IMR-90 (cell line): Measurements from ENCODE around the gene NDUFA1. TPM values are rescaled to one million over a fixed set of nuclear protein-coding genes. Genes with fewer than 3 reads are reported as not detected.
A peak's percentile ranks its signal among the peaks of the same experiment; 100 is the strongest.

ENCODE experiments used
- ATAC-seq: fragments of 200-7000 bp; cut with Tn5 transposase; 2 replicates; pipeline ENCODE4 v1.9.1; 2020; ENCODE audit warnings: low read depth, mild to moderate bottlenecking, moderate library complexity
- BruUV-seq: library from RNA; stranded (reverse); fragments of 400-500 nt; replicated peaks from 2 replicates; lab custom pipeline; 2021; lab: Mats Ljungman, UMichigan
- CTCF ChIA-PET: fragments of 300-600 bp; formaldehyde crosslinking; extraction: SDS; loops from one replicate; lab custom pipeline; 2021; ENCODE audit warnings: antibody characterized with exemption; lab: Yijun Ruan, JAX
- POLR2A ChIA-PET: fragments of 300-600 bp; sonication (Branson Sonifier 250); formaldehyde crosslinking; loops from one replicate; lab custom pipeline; 2022; ENCODE audit warnings: antibody characterized with exemption; ENCODE audit not compliant: unreplicated experiment; lab: Charles Lee
- DNase-seq: peaks from one replicate; pipeline ENCODE4 v3.0.0; 2013
- H2AFZ ChIP-seq: replicated peaks from 2 replicates; pipeline ENCODE3; 2013; ENCODE audit warnings: low read length, mild to moderate bottlenecking; ENCODE audit not compliant: poor library complexity
- H2AK5ac ChIP-seq: 2 replicates; pipeline ENCODE4 v1.6.1; 2013; ENCODE audit warnings: low read depth, low read length, inconsistent platforms
- H2AK9ac ChIP-seq: replicated peaks from 2 replicates; pipeline ENCODE3; 2013; ENCODE audit warnings: mild to moderate bottlenecking, low read depth, low read length, moderate library complexity; ENCODE audit not compliant: poor library complexity
- H2BK120ac ChIP-seq: 2 replicates; pipeline ENCODE4 v1.6.1; 2013; ENCODE audit warnings: low read depth, low read length, inconsistent platforms
- H2BK15ac ChIP-seq: 3 replicates; pipeline ENCODE4 v1.6.1; 2013; ENCODE audit warnings: low read depth, low read length, inconsistent platforms
- H2BK20ac ChIP-seq: 2 replicates; pipeline ENCODE4 v1.6.1; 2013; ENCODE audit warnings: low read depth, mild to moderate bottlenecking, inconsistent platforms, low read length, moderate library complexity
- H2BK5ac ChIP-seq: 2 replicates; pipeline ENCODE4 v1.6.1; 2013; ENCODE audit warnings: mild to moderate bottlenecking, low read depth, low read length, inconsistent platforms; ENCODE audit not compliant: poor library complexity, severe bottlenecking
- H3K14ac ChIP-seq: replicated peaks from 2 replicates; pipeline ENCODE4 v1.6.1; 2013; ENCODE audit warnings: low read depth, low read length, inconsistent platforms
- H3K18ac ChIP-seq: 2 replicates; pipeline ENCODE4 v1.6.1; 2013; ENCODE audit warnings: low read depth, low read length, control low read depth
- H3K23ac ChIP-seq: 2 replicates; pipeline ENCODE4 v1.6.1; 2013; ENCODE audit warnings: low read depth, low read length, inconsistent platforms
- H3K27ac ChIP-seq: 2 replicates; pipeline ENCODE4 v1.5.1; 2013; ENCODE audit warnings: mild to moderate bottlenecking, control low read depth, low read length; ENCODE audit not compliant: insufficient read depth
- H3K27me3 ChIP-seq: 2 replicates; pipeline ENCODE4 v1.6.1; 2013; ENCODE audit warnings: low read length; ENCODE audit not compliant: control insufficient read depth, insufficient read depth
- H3K36me3 ChIP-seq: 2 replicates; pipeline ENCODE4 v1.6.1; 2013; ENCODE audit warnings: low read length, mixed read lengths; ENCODE audit not compliant: control insufficient read depth, insufficient read depth
- H3K4ac ChIP-seq: 2 replicates; pipeline ENCODE4 v1.6.1; 2013; ENCODE audit warnings: low read depth, low read length, inconsistent platforms
- H3K4me1 ChIP-seq: 2 replicates; pipeline ENCODE4 v1.6.1; 2013; ENCODE audit warnings: low read length, mixed read lengths; ENCODE audit not compliant: control insufficient read depth, insufficient read depth
- H3K4me2 ChIP-seq: 2 replicates; pipeline ENCODE4 v1.6.1; 2013; ENCODE audit warnings: low read depth, mild to moderate bottlenecking, control low read depth, low read length, moderate library complexity
- H3K4me3 ChIP-seq: 2 replicates; pipeline ENCODE4 v1.5.1; 2013; ENCODE audit warnings: low read depth, mild to moderate bottlenecking, control low read depth, low read length, moderate library complexity; ENCODE audit not compliant: insufficient read depth
- H3K56ac ChIP-seq: 2 replicates; pipeline ENCODE4 v1.6.1; 2013; ENCODE audit warnings: low read length, inconsistent platforms; ENCODE audit not compliant: insufficient read depth; ENCODE audit errors: extremely low read depth
- H3K79me1 ChIP-seq, 2 experiments: 2 replicates each; pipeline ENCODE4 v1.6.1; 2013; ENCODE audit warnings: low read length in 2 of 2, inconsistent platforms in 1 of 2, low read depth in 1 of 2
- H3K9ac ChIP-seq: 2 replicates; pipeline ENCODE4 v1.6.1; 2013; ENCODE audit warnings: low read depth, low read length, control low read depth
- H3K9me1 ChIP-seq: 2 replicates; pipeline ENCODE4 v1.6.1; 2013; ENCODE audit warnings: low read length, inconsistent platforms; ENCODE audit not compliant: insufficient read depth
- H3K9me3 ChIP-seq: 2 replicates; pipeline ENCODE4 v1.6.1; 2013; ENCODE audit warnings: low read length; ENCODE audit not compliant: control insufficient read depth, insufficient read depth
- H4K20me1 ChIP-seq: 2 replicates; pipeline ENCODE4 v1.6.1; 2013; ENCODE audit warnings: low read length, inconsistent platforms; ENCODE audit not compliant: insufficient read depth
- H4K5ac ChIP-seq: 2 replicates; pipeline ENCODE4 v1.6.1; 2013; ENCODE audit warnings: mild to moderate bottlenecking, low read depth, low read length, control low read depth
- H4K8ac ChIP-seq, 2 experiments: 2 replicates each; pipeline ENCODE4 v1.6.1; 2013; ENCODE audit warnings: low read depth in 2 of 2, low read length in 2 of 2, control low read depth in 1 of 2, inconsistent platforms in 1 of 2
- H4K91ac ChIP-seq: 2 replicates; pipeline ENCODE4 v1.6.1; 2013; ENCODE audit warnings: low read depth, low read length, inconsistent platforms; ENCODE audit not compliant: insufficient read depth
- CTCF ChIP-seq: conservative IDR thresholded peaks from 2 replicates; pipeline ENCODE4 v1.5.1; 2012; ENCODE audit warnings: mild to moderate bottlenecking, low read depth, low read length, improper control_type of control experiment
- WGBS, 2 experiments: methylation state at CpG; one replicate each; pipeline versions ENCODE4 v1.1.5 to v1.1.7; 2013; ENCODE audit warnings: missing lambda C conversion rate in 2 of 2; ENCODE audit not compliant: insufficient read length in 1 of 2; ENCODE audit errors: extremely low coverage in 2 of 2; 5-methylcytosine and 5-hydroxymethylcytosine counted together
- dilution Hi-C: fragments of 300-500 bp; cut with HindIII; formaldehyde crosslinking; loops from one replicate; pipeline ENCODE4 v1.14.3; 2018; ENCODE audit warnings: low sequenced_read_pairs; ENCODE audit not compliant: unreplicated experiment
- in situ Hi-C: fragments of 300-500 bp; cut with MboI; formaldehyde crosslinking; loops from 3 replicates; pipeline ENCODE4 v1.14.3; 2019; ENCODE audit warnings: low sequenced_read_pairs, inconsistent platforms, mixed read lengths
- intact Hi-C: fragments of 100-400 bp; cut with micrococcal nuclease; formaldehyde crosslinking; loops from 2 replicates; pipeline ENCODE4 v1.10.0; 2022
- polyA plus RNA-seq, 3 experiments: library from polyadenylated mRNA; depleted of rRNA; stranded (reverse); fragments of >200 nt; gene quantifications; 2 replicates each; pipeline ENCODE4 v1.2.3, GENCODE V29; 2012; ENCODE audit warnings: low replicate concordance in 1 of 3
- total RNA-seq: library from RNA; depleted of rRNA; stranded (reverse); fragments of >200 nt; gene quantifications from 2 replicates; pipeline ENCODE4 v1.2.3, GENCODE V29; 2012

NDUFA1 gene
- total and polyA plus RNA-seq, 2 of the 4 experiments (the other 2 are of a cell fraction), result 12.5 to 90.1 TPM

DNA sequence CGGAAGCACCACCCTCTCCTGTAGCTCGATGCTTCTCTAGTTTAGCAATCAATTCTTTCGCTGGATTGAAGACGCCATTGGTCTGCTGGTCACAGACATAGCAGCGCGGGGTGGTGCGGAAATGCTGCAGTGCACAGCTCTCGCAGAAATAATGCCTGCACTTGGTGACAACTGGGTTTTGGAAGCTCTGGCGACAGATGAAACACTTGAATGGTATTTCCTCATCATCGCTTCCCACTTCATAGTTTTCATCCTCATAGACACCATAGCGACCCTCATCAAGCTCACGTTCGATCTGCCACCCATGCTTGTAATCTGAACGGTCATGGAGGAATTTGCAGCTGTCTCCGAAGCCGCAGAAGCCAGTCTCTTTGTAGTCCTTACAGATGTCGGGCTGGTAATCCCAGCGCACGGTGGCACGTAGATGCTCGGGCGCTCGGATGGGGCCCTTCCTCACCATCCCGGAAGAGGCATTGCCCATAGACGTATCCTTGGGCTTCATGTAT lies 953 bp upstream of the NDUFA1 start:
- H4K8ac ChIP-seq, result peak overlapping the region; percentile 72; a peak in 3 of 4 replicates
- H3K27ac ChIP-seq, result peak overlapping the region; percentile 81
- H3K79me1 ChIP-seq, result peaks cover 0 to 11% of the 10 kb centered on the region in 2 experiments; a peak in 3 of 4 replicates
- ATAC-seq (peak; percentile 48), DNase-seq (peak; percentile 23)
- POLR2A ChIA-PET, result interaction anchor here (1.0 to 1.1 kb wide), 2 partner anchors 9 to 18 kb away, joined by 3 read pairs; partner anchors contain the start of gene UPF3B
- no peak overlapping the region for H2BK15ac ChIP-seq
- intact Hi-C loops, result loop anchor here (2.0 to 5.0 kb wide), 2 partner anchors 80 to 263 kb away; partner anchors contain the start of genes NKRF and RPL39
- H2AK5ac ChIP-seq, result peak overlapping the region; percentile 40; the same call in 1 of the 2 replicates
- no peaks in the 10 kb centered on the region for H3K4me1 ChIP-seq
- H3K56ac ChIP-seq, result peak overlapping the region; percentile 75
- H3K23ac ChIP-seq, result peak overlapping the region; percentile 46
- H3K4me3 ChIP-seq, result peak overlapping the region; percentile 89
- dilution Hi-C loops, result no loop called here
- peak overlapping the region; percentile 87 for H3K9ac ChIP-seq
- H3K4me2 ChIP-seq, result peak overlapping the region; percentile 89
- peak overlapping the region; percentile 67 for H4K5ac ChIP-seq
- peak overlapping the region; percentile 76 for H3K4ac ChIP-seq
- H3K9me1 ChIP-seq, result no peaks in the 10 kb centered on the region
- CTCF ChIA-PET, result interaction anchor here (1.3 kb wide), 1 partner anchor 10 kb away, joined by 4 read pairs; no protein-coding TSS in a partner anchor
- peak overlapping the region; percentile 72; the same call in 1 of the 2 replicates for H3K18ac ChIP-seq
- H3K9me3 ChIP-seq, result no peaks in the 10 kb centered on the region
- BruUV-seq, result TSS peak; percentile 83
- H4K20me1 ChIP-seq, result peaks cover 3% of the 10 kb centered on the region; the same call in 1 of the 2 replicates
- TF ChIP-seq CTCF, result no peak
- H2BK20ac ChIP-seq, result no peak overlapping the region
- peak overlapping the region; percentile 43 for H3K14ac ChIP-seq
- H2AFZ ChIP-seq, result peak overlapping the region; percentile 94
- in situ Hi-C loops, result no loop called here
- no peaks in the 10 kb centered on the region for H3K27me3 ChIP-seq
- H3K36me3 ChIP-seq, result no peaks in the 10 kb centered on the region; the same call in 1 of the 2 replicates
- peak overlapping the region; percentile 8; the same call in 1 of the 2 replicates for H2BK120ac ChIP-seq
- peak overlapping the region; percentile 65 for H4K91ac ChIP-seq
- peak overlapping the region; percentile 69 for H2BK5ac ChIP-seq
- peak overlapping the region; percentile 96 for H2AK9ac ChIP-seq
- WGBS, 2 experiments, result 52% methylated on average over 10 of the region's 25 CpGs; no CpG with 5 or more reads in 1 of the 2 experiments
